ENCODE measurements around the gene XXYLT1.

DNA sequence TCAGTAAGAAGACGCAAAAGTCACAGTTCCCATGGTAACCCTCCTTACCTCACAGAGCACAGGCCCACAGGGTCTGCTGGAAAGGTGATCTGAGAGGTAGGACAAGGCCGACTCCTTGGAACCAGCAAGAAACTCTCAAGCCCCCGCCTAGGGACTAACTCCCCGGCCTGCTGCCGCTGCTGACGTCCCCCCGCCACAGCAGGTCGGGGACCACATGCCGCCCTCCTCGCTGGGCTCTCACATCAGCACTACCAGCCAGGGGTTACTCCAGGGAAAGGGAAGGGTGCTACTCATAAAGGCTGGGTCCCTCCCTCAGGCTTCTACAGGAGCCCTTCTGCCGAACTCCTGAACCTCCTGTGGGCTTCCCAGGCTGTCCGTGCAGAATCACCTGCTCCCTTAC, 94.2 kb downstream of the XXYLT1 start:
- no peak for TF ChIP-seq POLR2A (IDR thresholded peaks at IDR 0.05; ENCODE audit: low read depth, low read length)
- TF ChIP-seq SMARCA5 (IDR thresholded peaks at IDR 0.05) = no peak
